Measurements from ENCODE around the gene WDR38.

Gene WDR38

GRCh38 chr9:124859803-124860581, 6.7 kb downstream of the WDR38 start:
- DNase-seq = no peak

DNA sequence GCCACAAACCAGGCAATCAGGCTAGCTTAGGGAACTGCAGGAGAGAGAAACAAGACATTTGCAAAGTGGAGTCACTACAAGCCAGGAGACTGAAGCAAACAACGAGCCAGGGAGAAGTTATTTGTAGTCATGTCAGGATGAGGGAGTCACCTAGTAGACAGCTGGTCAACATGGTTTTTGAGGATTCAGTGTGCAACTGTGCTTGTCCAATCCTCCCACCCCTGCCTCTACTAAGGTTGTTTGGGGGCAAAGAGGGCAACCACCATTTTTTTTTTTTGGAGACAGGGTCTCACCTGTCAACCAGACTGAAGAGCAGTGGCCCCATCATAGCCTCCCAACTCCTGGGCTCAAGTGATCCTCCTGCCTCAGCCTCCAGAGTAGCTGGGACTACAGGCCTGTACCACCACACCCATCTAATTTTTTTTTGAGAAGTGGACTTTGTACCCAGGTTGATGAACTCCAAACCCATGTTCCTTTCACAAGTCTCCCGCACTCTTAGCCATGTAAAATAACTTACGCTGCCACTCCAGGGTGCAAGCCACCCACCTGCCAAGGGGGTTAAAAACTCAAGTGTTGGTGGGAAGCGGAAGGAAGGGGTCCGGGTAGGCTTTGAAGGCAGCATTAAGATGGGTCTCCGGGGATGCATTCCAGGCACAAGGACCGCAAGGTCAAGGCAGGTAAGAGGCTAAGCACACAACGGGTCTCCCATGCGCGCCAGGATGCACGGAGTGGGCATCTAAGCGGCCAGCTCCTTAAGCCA, 7.5 kb downstream of the WDR38 start:
- no peak for DNase-seq

DNA sequence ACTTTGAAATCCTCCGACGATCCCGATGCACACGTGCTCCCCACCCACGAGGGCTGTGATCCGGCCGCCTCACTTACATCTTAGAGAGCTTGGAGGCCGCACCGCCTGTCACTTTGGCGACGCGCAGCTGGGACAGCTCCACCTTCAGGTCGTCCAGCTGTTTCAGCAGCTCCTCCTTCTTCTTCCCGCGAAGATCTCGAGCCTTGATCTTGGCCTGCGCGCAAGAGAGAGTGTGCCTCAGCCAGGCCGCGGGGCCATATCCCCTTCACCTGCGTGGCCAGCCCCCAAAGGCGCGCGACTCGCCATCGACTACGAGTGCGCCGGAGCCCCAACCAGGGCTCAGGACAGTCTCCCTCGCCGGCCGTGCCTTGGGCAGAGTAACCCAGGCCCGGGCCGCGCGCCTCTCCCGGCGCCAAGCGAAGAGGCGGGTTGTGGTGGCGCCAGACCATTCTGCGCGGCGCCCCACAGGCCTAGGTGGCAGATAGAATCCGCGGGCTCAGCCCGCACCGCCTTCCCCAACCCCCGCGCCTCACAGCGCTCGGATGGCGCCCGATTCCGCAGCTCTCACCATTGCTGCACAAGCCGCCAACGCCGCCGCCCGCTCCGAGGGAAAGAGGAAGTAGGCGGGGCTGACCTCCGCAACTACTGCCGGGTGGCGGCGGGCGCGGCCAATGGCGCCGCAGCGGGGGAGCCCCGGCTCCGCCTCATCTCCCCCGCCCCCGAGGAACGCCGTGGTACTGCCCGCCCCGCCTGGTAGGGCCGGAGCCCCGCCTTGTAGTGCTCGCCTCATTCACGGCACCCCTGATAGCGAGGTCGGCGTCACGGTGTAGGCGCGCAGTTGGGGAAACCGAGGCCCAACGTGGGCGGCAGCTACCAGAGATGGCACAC, 8.3 kb downstream of the WDR38 start, which contains the start of the genes ARPC5L and RPL35:
ARPC5L (plus strand) TSS at position 789 of the 888 bp plus-strand sequence. CDS start 7,161 bp downstream, outside the sequence.
RPL35 (minus strand) TSS at position 616 of the 888 bp plus-strand sequence; CDS start at position 571, 45 bp downstream.
- DNase-seq = peak; percentile 96

GRCh38 chr9:124863371-124863871, 10.2 kb downstream of the WDR38 start:
- no peak for DNase-seq

GRCh38 chr9:124868511-124869465, 15.5 kb downstream of the WDR38 start:
- peak; percentile 93 for DNase-seq

DNA sequence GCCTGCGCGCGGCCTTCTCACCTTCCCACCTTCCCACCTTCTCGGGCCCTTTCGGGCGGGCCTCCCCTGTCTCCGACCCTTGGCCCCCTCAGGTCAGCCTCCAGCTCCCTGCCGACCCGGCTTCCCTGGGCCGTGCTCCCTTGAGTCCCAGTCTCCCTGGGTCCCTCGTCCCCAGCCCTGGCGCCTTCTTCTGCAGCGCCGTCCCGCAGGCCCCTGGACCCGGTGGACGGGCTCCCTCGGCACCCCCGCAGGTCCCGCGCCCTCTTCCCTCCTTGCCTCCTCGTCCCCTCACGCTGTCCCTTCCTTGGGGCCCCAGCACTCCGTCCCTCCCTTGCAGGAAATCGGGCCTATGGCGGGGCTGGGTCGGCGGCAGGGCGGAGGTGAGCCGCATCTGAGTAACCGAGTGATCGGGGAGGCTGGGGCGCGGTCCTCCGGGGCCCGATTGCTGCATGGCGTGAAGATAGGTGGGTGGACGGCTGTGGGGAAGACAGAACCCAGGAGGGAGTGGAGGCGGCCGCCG, 16.3 kb downstream of the WDR38 start:
- peak; percentile 41 for DNase-seq

GRCh38 chr9:124869986-124870560, 16.8 kb downstream of the WDR38 start:
- DNase-seq = peak; percentile 86

- no peak for DNase-seq
These were observed 17.5 kb downstream of the WDR38 start for GRCh38 chr9:124870723-124871122.

- DNase-seq = no peak
These were observed 17.9 kb downstream of the WDR38 start for GRCh38 chr9:124871156-124871561.

GRCh38 chr9:124873664-124874063, 20.4 kb downstream of the WDR38 start:
- DNase-seq = peak; percentile 61

DNA sequence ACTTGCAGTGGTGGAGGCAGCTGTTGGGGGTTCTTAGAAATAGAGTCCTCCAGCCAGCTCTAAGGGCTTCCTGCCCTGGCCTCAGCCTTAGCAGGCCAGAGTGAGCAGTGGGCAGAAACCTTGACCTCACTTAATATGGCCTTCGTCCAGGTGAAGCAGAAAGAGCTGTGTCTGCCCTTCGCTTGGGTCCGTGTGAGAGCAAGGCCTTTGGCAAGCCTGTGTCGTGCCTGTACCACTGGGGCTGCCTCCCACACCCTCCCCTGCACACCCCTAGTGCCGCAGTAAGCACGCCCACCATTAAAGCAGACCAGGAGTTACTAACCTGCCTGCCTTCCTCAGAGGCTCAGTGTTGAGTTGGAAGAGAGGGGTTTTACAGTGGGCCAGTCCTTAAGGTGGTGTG, 22.2 kb downstream of the WDR38 start:
- DNase-seq = no peak

- DNase-seq = no peak
These were observed 23.9 kb downstream of the WDR38 start for GRCh38 chr9:124877021-124877782.

DNA sequence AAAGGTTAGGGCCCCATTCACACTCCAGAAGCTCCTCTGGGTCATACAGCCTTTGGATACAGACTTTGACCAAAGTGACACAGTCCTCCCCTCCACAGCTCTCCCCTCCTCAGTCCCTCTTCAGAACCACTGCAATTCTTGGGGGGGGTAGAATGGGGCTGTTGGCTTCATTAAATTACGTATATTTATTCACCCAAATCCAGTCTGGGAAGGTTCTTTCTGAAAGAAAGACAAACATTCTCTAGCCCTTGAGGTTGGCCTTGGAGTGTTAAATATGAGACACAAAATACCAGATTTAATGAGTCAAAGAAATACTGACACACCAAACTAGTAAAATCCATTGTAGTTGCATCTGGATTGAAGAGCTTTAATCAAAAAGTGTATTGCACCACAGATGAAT, 24.8 kb downstream of the WDR38 start:
- no peak for DNase-seq

DNA sequence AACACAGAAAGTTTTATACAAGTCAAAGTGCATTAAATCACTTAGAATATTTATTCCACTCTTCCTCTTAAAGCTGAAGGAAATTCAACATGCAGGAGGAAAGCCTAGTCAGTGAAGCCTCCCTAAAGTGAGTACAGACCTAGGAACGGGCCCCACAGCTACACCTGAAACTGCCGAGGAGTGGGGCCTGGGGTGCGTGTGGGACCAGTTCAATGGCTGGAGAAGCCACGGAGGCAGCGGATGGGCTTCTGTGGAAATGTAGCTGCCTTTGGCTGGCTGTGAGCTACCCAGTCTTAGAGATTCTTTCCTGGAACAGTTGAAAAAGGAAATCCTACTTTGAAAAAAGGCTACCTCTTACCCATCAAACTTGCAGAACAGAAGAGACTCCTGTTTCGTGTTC, 25.3 kb downstream of the WDR38 start:
- DNase-seq = no peak

DNA sequence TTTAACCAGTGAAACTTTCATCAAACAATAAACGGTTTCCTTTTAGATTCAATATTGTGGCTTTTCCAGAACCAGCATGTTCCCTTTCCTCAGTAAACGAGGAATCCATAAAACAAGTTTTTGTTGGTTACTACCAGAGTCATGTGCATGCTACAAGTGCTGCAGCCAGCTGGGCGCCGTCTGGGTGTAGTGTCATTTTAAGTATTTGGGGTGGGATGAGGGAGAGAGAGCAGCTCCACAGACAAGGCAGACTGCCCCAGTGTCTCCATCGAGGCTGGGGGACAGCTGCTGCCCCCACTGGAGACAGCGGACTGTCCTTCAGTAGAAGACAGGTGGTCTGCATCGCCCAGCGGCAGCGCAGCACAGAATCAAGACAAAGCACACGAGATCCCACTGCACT, 26.0 kb downstream of the WDR38 start:
- DNase-seq = no peak

DNA sequence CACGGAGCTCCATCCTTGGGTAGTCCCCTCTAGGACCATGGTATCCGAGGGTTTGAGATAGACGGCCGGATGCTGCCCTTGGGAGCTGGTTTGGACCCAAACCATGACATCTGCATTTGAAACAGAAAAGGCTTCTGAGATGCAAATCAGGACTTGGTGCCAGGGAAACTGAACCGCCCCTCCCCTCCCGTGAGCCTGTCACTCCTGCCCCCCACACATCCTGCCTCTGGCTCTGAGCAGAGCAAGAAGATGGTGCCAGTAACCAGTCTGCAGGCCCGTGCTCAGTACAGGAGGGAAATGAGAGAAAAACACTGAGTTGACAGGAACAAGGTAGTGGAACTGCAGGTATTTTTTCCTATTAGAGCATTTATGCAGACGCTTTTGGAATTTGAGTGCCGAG, 27.2 kb downstream of the WDR38 start:
- DNase-seq = no peak

DNA sequence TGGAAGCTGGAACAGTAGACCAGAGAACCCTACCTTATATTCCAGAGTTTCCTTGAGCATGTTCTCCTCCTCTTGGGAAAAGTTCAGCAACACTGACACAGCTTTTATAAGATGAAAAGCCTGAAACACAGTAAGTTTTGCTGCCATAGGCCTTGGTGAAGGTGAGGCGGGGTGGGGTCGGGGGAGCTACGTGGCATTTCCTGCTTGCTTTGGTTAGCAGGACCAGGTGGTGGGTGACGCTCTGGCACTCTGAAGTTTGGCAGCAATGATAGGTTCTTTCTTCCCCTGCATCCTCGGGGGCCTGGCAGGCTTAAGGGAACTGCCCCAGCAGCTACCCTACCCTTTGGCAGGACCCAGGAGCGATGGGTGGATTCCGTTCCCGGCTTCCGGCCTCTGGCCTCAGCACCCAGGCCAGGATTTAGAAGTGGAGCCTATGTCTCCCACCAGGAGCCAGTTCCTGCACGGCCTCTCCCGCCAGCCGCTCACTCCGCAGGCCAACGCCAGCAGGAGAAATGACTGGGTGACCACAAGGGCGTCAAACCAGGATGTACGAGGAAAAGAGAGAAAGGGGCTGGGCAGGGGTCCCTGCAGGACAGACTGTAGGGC, 28.0 kb downstream of the WDR38 start:
- no peak for DNase-seq

- DNase-seq = no peak
These were observed 29.0 kb downstream of the WDR38 start for GRCh38 chr9:124882231-124882630.

DNA sequence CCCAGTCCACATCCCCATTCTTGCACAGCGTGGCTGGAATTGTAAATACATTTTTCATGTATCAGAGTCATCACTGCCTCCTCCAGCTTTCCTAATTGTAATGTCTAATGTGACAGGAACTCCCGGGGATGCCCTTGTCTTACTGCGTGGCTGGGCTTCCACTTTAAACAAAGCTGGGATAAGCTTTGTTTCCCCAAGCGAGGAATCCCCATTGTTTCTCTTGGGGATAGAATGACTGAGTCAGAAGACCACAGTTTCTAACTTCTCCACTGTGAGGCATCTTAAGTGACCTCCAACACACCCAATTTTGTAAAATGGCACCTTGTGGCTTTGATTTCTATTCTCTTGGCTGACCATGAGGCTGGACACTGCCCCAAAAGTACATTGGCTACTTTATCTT, 31.1 kb downstream of the WDR38 start:
- no peak for DNase-seq

GRCh38 chr9:124885551-124885950, 32.3 kb downstream of the WDR38 start:
- DNase-seq = no peak
